K562 (cell line): ENCODE measurements around the gene SLC5A12. TPM values are rescaled to one million over a fixed set of nuclear protein-coding genes. Genes with fewer than 3 reads are reported as not detected.

Experiments
- ATAC-seq: fragments of 200-7000 bp; cut with Tn5 transposase; 3 replicates; pipeline ENCODE4 v1.9.1; 2020; ENCODE audit warnings: moderate library complexity
- BruUV-seq: library from RNA; stranded (reverse); fragments of 400-500 nt; replicated peaks from 2 replicates; lab custom pipeline; 2021; lab: Mats Ljungman, UMichigan
- CTCF ChIA-PET: fragments of 300-600 bp; formaldehyde crosslinking; extraction: SDS; loops from one replicate; lab custom pipeline; 2021; ENCODE audit warnings: low intra/inter-chr PET ratio; lab: Yijun Ruan, JAX
- POLR2A ChIA-PET: fragments of 300-600, 350-650 bp; sonication (Branson Sonifier 250); formaldehyde crosslinking; extraction: SDS; loops from one replicate; lab custom pipeline; 2021; ENCODE audit warnings: antibody characterized with exemption, inconsistent platforms; lab: Yijun Ruan, JAX
- DNase-seq, 4 experiments: peaks; one replicate each; pipeline versions ENCODE4 v3.0.0 to v3.0.0-alpha.2; 2011 to 2018; ENCODE audit warnings: low spot score in 3 of 4, mixed read lengths in 3 of 4; ENCODE audit errors: extremely low read depth in 1 of 4
- FAIRE-seq: peaks from 2 replicates; lab custom pipeline; 2011; peaks lifted over from hg19 to GRCh38; lab: Jason Lieb, UNC
- H2AFZ ChIP-seq: 2 replicates; pipeline ENCODE4 v1.6.0; 2011; ENCODE audit warnings: low read depth, low read length, control low read depth, inconsistent platforms
- H3K27ac ChIP-seq: fragments of 200-600 bp; 3 replicates; pipeline ENCODE4 v1.8.0; 2011; ENCODE audit warnings: low read depth, mild to moderate bottlenecking, control low read depth, inconsistent platforms, low read length, moderate library complexity, mixed read lengths; ENCODE audit errors: extremely low read depth
- H3K27me3 ChIP-seq, 2 experiments: fragments of 300-600 bp in 1 of 2; 2 replicates in 1 of 2; 3 replicates in 1 of 2; pipeline versions ENCODE4 v1.6.0 to v1.8.0; 2011; ENCODE audit warnings: inconsistent platforms in 2 of 2, low read length in 2 of 2, mild to moderate bottlenecking in 1 of 2, mixed read lengths in 1 of 2, moderate library complexity in 1 of 2; ENCODE audit not compliant: control insufficient read depth in 2 of 2, insufficient read depth in 2 of 2
- H3K36me3 ChIP-seq: fragments of 300-600 bp; 3 replicates; pipeline ENCODE4 v1.8.0; 2011; ENCODE audit warnings: mild to moderate bottlenecking, low read length, inconsistent platforms; ENCODE audit not compliant: control insufficient read depth, insufficient read depth
- H3K4me1 ChIP-seq, 2 experiments: fragments of 200-600 bp in 1 of 2; replicated peaks in 1 of 2; 2 replicates in 1 of 2; 3 replicates in 1 of 2; pipeline versions ENCODE4 v1.5.1 to v1.8.0; 2011; ENCODE audit warnings: inconsistent platforms in 2 of 2, low read length in 2 of 2, mild to moderate bottlenecking in 1 of 2, mixed read lengths in 1 of 2, moderate library complexity in 1 of 2; ENCODE audit not compliant: control insufficient read depth in 2 of 2, insufficient read depth in 2 of 2
- H3K4me2 ChIP-seq: 2 replicates; pipeline ENCODE4 v1.6.1; 2011; ENCODE audit warnings: low read length, control low read depth, inconsistent platforms, mixed read lengths; ENCODE audit not compliant: insufficient read depth
- H3K4me3 ChIP-seq: fragments of 200-600 bp; sonication (generic), shearing (Covaris generic); 2 replicates; pipeline ENCODE4 v1.5.1; 2016; ENCODE audit warnings: control low read depth, inconsistent platforms
- H3K79me2 ChIP-seq: fragments of 200-600 bp; 3 replicates; pipeline ENCODE4 v1.8.0; 2011; ENCODE audit warnings: low read length, inconsistent platforms; ENCODE audit not compliant: control insufficient read depth, insufficient read depth
- H3K9ac ChIP-seq, 2 experiments: 2 replicates each; pipeline versions ENCODE4 v1.6.0 to v1.6.1; 2011; ENCODE audit warnings: low read depth in 2 of 2, low read length in 2 of 2, control low read depth in 1 of 2, inconsistent platforms in 1 of 2, mild to moderate bottlenecking in 1 of 2, mixed read lengths in 1 of 2; ENCODE audit not compliant: insufficient read depth in 1 of 2
- H3K9me1 ChIP-seq: one replicate; pipeline ENCODE4 v1.6.0; 2011; ENCODE audit warnings: inconsistent platforms, mild to moderate bottlenecking, low read length, moderate library complexity; ENCODE audit not compliant: control insufficient read depth, insufficient read depth
- H3K9me3 ChIP-seq: replicated peaks from 2 replicates; pipeline ENCODE4 v1.5.1; 2011; ENCODE audit warnings: low read depth, low read length, inconsistent platforms; ENCODE audit not compliant: control insufficient read depth, insufficient read depth
- H4K20me1 ChIP-seq: replicated peaks from 2 replicates; pipeline ENCODE4 v1.6.1; 2011; ENCODE audit warnings: low read length, inconsistent platforms, mixed read lengths; ENCODE audit not compliant: control insufficient read depth, insufficient read depth
- HDAC2 ChIP-seq: fragments of 450-650 bp; IDR thresholded peaks from 2 replicates; pipeline ENCODE4 v1.6.1; 2016; ENCODE audit warnings: mild to moderate bottlenecking
- KDM4B ChIP-seq, 2 experiments: fragments of 450-650 bp in 1 of 2; sonication (generic) in 1 of 2; IDR thresholded peaks; 2 replicates each; pipeline ENCODE4 v1.6.1; 2016 to 2017; ENCODE audit warnings: borderline replicate concordance in 2 of 2, antibody characterized with exemption in 1 of 2, low read depth in 1 of 2, mild to moderate bottlenecking in 1 of 2
- NUFIP1 ChIP-seq: fragments of 450-650 bp; IDR thresholded peaks from 2 replicates; pipeline ENCODE4 v1.6.1; 2018; ENCODE audit not compliant: partially characterized antibody
- RFX7 ChIP-seq: fragments of 250-450 bp; sonication (Bioruptor Pico); IDR thresholded peaks from 2 replicates; pipeline ENCODE4 v1.5.1; 2021; ENCODE audit warnings: mild to moderate bottlenecking
- SP1 ChIP-seq: sonication (generic); formaldehyde crosslinking; IDR thresholded peaks from 2 replicates; pipeline ENCODE4 v1.8.1; 2022; ENCODE audit warnings: mild to moderate bottlenecking, missing genetic modification reagents
- TCF3 ChIP-seq: sonication (generic); formaldehyde crosslinking; IDR thresholded peaks from 2 replicates; pipeline ENCODE4 v1.4.0; 2020; ENCODE audit warnings: mild to moderate bottlenecking, missing genetic modification reagents
- WGBS: fragments of 100-300 bp; shearing (Covaris generic); methylation state at CpG from one replicate; pipeline ENCODE4 v1.1.6; 2016; ENCODE audit warnings: low coverage, mixed read lengths; ENCODE audit not compliant: insufficient coverage; ENCODE audit errors: missing lambda C conversion rate; 5-methylcytosine and 5-hydroxymethylcytosine counted together
- in situ Hi-C: fragments of 300-500 bp; cut with MboI; formaldehyde crosslinking; loops from 4 replicates; pipeline ENCODE4 v1.15.0; 2018; ENCODE audit warnings: inconsistent platforms, mixed read lengths
- intact Hi-C: fragments of 100-400 bp; cut with micrococcal nuclease; formaldehyde crosslinking; loops from 2 replicates; pipeline ENCODE4 v1.14.2; 2022
- polyA plus RNA-seq, 8 experiments: library from polyadenylated mRNA; depleted of rRNA in 4 of 8; stranded (reverse) in 5 of 8; unstranded in 3 of 8; fragments of >200 nt; fragmentation: Nextera tagmentation in 2 of 8; fragmentation: Illumina TruSeq in 1 of 8; extraction: Ambion mirVana in 2 of 8; extraction: Trizol in 1 of 8; gene quantifications; 2 replicates each; pipeline versions ENCODE4 v1.2.1 to v1.2.3, GENCODE V29; 2011 to 2014; ENCODE audit warnings: inconsistent platforms in 1 of 8, missing spikeins in 1 of 8
- total RNA-seq, 7 experiments: library from RNA; depleted of rRNA in 6 of 7; stranded (reverse); fragments of >200 nt in 6 of 7; fragmentation: Illumina TruSeq in 2 of 7; extraction: Trizol in 2 of 7; gene quantifications; 2 replicates each; pipeline versions ENCODE4 v1.2.1 to v1.2.3, GENCODE V29; 2011 to 2021; ENCODE audit warnings: low replicate concordance in 1 of 7
- TF ChIP-seq, protein P1 (sequence below): sonication (generic); formaldehyde crosslinking; IDR thresholded peaks from 2 replicates; pipeline ENCODE4 v1.8.0; 2022; ENCODE audit warnings: mild to moderate bottlenecking, low read depth, missing genetic modification reagents
- TF ChIP-seq, protein P2 (sequence below): fragments of 250-450 bp; sonication (Bioruptor Pico); IDR thresholded peaks from 2 replicates; pipeline ENCODE4 v1.8.0; 2021; ENCODE audit warnings: mild to moderate bottlenecking, moderate library complexity

The SLC5A12 gene
- total and polyA plus RNA-seq, 9 of the 15 experiments (the other 6 are each of a cell fraction or from before 2014, with no cell fraction given), result 0.03 to 0.16 (median 0.06) TPM; not detected in 5

- Histone ChIP-seq H3K79me2 (no peaks in the 10 kb centered on the region), H4K20me1 (no peaks in the 10 kb centered on the region), H3K4me2 (no peak overlapping the region), H3K4me1 (no peaks in the 10 kb centered on the region), H3K36me3 (no peaks in the 10 kb centered on the region), H3K27ac (no peak overlapping the region), H3K9me3 (no peaks in the 10 kb centered on the region; the same call in 1 of the 2 replicates), H3K27me3 (no peaks in the 10 kb centered on the region), H2AFZ (no peak overlapping the region), H3K9me1 (no peaks in the 10 kb centered on the region)
- DNase-seq (no peak), ATAC-seq (no peak), FAIRE-seq (no peak)
- BruUV-seq, result no TSS peak
- in situ Hi-C loops, result no loop called here
- CTCF ChIA-PET, result no interaction called here
- TF ChIP-seq, protein P1, sequence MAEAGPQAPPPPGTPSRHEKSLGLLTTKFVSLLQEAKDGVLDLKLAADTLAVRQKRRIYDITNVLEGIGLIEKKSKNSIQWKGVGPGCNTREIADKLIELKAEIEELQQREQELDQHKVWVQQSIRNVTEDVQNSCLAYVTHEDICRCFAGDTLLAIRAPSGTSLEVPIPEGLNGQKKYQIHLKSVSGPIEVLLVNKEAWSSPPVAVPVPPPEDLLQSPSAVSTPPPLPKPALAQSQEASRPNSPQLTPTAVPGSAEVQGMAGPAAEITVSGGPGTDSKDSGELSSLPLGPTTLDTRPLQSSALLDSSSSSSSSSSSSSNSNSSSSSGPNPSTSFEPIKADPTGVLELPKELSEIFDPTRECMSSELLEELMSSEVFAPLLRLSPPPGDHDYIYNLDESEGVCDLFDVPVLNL (CRISPR knock-in tag), result no peak
- no peak for TF ChIP-seq KDM4B (IDR thresholded peaks at IDR 0.05; ENCODE audit: borderline replicate concordance in 2 of 2, low read depth in 1 of 2)
- no peak for TF ChIP-seq RFX7 (CRISPR knock-in tag)
- TF ChIP-seq SP1, result no peak
- no peak for TF ChIP-seq NUFIP1
- TF ChIP-seq, protein P2, sequence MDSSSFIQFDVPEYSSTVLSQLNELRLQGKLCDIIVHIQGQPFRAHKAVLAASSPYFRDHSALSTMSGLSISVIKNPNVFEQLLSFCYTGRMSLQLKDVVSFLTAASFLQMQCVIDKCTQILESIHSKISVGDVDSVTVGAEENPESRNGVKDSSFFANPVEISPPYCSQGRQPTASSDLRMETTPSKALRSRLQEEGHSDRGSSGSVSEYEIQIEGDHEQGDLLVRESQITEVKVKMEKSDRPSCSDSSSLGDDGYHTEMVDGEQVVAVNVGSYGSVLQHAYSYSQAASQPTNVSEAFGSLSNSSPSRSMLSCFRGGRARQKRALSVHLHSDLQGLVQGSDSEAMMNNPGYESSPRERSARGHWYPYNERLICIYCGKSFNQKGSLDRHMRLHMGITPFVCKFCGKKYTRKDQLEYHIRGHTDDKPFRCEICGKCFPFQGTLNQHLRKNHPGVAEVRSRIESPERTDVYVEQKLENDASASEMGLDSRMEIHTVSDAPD (CRISPR knock-in tag), result no peak
- no peak for TF ChIP-seq TCF3 (CRISPR knock-in tag)
- TF ChIP-seq HDAC2, result no peak
- TF ChIP-seq, all 486 proteins: peak for 0
- POLR2A ChIA-PET, result no interaction called here
- intact Hi-C loops, result no loop called here
- Histone ChIP-seq H3K4me3 (no peak overlapping the region), H3K9ac (no peak overlapping the region)
- WGBS, result 0% methylated on average over 2 of the region's 2 CpGs
Observed at GRCh38 chr11:26708736-26709456, 13.0 kb downstream of the SLC5A12 start.
